HG02610 (cell line): Measurements from ENCODE around the gene DPYSL3.

ENCODE experiments used
- ATAC-seq: cut with Tn5 transposase; IDR thresholded peaks from one replicate; pipeline ENCODE4 v1.9.1; 2021; ENCODE audit warnings: mild to moderate bottlenecking, moderate library complexity; ENCODE audit not compliant: unreplicated experiment

The DPYSL3 gene

GRCh38 chr5:147441191-147441695 is 68.6 kb downstream of the DPYSL3 start:
- no peak for ATAC-seq

- no peak for ATAC-seq
Observed at GRCh38 chr5:147439254-147439653, 70.6 kb downstream of the DPYSL3 start.

DNA sequence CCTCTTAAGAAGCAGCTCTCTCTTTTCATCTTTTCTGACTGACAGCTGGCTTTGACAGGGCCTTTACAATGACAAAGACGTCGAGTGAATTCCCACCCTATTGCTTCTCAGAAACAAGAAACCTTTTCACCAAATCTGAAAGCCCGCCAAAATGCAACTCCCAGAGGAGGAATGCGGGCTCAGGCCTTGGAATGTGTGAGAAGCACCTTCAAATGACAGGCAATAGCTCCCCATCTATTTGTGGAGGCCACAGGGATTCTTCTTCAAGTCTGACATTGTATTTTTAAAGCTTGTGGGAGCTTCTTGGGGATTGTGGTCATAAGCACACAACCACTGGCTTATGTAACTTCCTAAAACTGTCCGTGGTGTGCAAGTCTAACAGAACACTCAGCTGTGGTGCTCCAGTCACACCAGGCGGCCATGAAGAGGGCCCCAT is 72.7 kb downstream of the DPYSL3 start:
- no peak for ATAC-seq

GRCh38 chr5:147436596-147436995 is 73.3 kb downstream of the DPYSL3 start:
- ATAC-seq = no peak

- no peak for ATAC-seq
Observed at GRCh38 chr5:147434049-147434448, 75.8 kb downstream of the DPYSL3 start.

- no peak for ATAC-seq
Observed at GRCh38 chr5:147432323-147432722, 77.5 kb downstream of the DPYSL3 start.

DNA sequence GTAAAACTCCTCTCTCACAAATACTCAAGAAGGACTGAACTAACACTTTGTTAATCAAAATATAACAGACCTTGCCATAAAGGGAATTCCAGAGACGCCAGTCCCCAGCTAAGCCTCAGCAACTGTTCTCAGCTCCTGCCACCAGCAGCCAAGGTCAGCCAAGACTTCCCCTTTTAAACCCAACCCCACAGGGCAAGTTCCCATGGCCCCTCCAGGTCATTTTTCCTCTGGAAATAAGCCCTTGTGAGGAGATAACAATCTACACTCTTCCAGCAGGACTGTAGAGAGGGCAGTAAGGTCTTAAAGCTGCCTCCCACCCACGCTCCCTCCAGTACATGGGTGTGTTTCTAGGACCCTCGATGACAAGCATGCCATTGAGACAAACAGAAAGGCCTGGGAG is 78.3 kb downstream of the DPYSL3 start:
- no peak for ATAC-seq

DNA sequence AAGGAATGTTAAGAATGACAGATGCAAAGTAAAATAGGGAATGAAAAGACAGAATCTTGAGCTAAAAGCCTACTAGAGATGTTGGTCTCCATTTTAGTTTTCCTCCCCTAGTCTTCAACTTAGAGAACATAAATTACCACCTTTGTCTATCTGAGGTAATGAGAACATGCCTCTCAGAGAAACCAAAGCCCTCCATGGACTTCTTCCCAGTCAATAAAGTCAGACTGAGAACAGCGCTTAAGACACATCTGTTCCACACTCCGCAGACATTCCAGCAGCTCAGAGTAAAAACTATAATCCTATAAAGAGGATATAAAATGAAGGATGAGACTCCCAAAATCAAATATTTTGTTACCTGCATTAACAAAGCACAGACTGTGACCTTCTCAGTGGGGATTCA is 79.2 kb downstream of the DPYSL3 start:
- no peak for ATAC-seq

DNA sequence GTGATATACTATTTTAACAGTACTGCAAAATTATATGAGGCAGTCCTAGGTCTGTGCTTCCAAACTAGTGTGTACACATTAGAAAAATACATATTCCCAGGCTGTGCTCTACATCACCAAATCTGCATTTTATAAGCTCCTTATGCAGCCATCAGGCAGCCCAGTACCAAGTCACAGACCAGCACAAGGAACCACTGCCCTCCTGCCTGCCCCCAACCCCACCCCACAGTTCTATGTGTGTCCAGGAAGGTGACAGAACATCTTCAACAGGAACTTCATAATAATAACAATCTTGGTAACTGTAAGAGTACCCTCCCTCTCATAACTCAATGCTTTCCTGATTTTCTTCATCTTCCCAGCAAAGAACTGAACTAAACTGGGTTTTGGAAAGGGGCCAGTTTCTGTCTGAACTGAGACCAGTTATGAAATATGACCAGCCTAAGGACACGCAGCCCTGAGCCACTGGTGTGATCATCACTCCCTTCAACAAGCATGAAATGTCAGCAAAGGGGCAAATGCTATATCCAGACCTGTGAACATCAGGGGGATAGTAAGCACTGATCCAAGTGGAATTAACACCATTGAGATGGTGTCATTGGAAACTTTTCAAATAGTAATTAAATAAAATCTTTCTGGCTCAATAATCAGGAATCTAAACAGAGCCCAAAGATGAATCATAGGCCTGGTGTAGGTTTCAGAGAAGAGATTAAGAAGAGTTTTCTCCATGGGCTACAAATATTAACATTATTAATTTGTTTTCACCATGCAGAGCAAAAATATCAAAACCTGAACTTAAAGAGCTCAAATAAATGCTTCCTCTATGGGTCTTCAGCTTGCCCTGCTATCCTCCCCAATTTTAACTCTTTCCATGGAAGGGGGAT is 82.1 kb downstream of the DPYSL3 start:
- no peak for ATAC-seq

DNA sequence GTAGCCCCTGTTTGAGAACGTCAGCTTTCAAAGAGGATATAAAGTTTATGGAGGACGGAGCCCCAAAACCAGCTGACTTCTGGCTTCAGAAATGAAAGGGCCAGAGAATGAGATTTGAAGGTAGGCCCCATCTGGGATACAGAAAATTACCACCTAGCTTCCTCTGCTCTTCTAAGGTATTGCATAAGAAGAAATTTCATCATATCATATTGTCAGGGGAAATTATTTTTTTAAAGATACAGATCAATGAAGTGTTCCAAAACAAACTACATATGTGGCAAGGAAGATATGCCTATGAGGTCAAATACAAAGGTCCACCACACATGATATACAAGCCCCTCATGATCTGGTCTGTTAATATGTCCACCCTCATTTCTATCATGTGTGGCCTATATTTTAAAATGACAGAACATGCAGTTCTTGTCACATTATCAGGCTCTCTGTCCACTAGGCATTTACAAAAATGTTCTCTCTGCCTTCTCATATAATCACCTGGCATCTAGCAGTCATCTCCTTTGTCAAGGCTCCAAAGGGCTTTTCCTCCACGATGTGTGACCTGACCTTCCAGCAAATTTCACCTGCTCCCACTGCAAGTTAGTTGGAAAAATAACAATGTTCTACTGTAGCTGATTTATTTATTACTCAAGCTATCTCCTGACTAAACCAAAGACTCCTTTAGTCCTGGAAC is 83.1 kb downstream of the DPYSL3 start:
- ATAC-seq = no peak

GRCh38 chr5:147418613-147419012 is 91.3 kb downstream of the DPYSL3 start:
- no peak for ATAC-seq

- no peak for ATAC-seq
Observed at GRCh38 chr5:147417135-147417813, 92.6 kb downstream of the DPYSL3 start.

GRCh38 chr5:147415651-147416050 is 94.2 kb downstream of the DPYSL3 start:
- no peak for ATAC-seq

GRCh38 chr5:147413266-147413665 is 96.6 kb downstream of the DPYSL3 start:
- ATAC-seq = no peak

- no peak for ATAC-seq
Observed at GRCh38 chr5:147412561-147412960, 97.3 kb downstream of the DPYSL3 start.

GRCh38 chr5:147411359-147412319 is 98.2 kb downstream of the DPYSL3 start:
- no peak for ATAC-seq

GRCh38 chr5:147410496-147411358 is 99.1 kb downstream of the DPYSL3 start:
- no peak for ATAC-seq

DNA sequence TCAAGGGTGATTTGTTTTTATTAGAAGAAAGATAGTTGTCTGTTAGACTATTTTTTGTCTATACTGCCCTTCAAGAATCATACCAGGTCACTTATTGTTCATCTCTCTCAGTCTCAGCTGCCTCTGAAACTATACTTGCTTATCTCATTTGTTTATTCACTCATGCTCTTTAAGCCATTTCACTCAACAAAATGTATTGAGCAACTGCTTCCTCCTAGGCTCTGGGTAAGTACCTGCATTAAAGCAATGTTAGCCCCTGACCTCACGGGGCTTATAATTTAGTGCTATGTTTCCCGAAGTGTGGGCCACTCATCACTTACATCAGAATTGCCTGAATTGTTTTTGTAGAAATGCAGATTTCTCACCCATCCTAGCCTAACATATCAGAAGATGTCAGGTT is 100.9 kb downstream of the DPYSL3 start:
- ATAC-seq = no peak

DNA sequence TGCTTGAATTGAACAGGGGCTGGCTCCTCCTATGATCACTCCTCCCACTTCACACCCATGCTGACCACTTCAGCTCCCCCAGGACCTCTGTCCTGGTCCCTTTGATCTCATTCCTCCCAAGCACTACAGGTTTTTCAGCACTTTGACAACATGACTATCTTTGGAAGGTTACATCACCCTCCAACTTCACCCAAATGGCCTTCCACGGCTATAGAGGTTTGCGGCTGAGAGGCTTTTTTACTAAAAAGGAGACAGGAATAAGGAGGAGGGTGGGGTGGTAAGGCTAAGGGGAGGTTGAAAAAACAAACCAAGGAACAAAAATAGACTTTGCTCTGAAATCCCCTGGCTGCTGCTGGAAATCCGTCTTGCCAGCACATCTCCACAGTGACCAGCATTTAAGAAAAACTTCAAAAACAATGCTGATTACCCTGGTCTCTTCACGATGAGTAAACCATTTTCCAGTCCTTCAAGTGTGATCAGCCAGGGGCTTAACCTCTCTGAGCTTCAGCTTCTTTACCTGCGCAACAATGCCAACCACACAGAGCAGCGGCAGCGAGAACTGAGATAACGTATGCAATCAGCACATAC is 102.7 kb downstream of the DPYSL3 start:
- peak; percentile 21 for ATAC-seq
